Measurements from ENCODE around the gene MYH1. TPM values are rescaled to one million over a fixed set of nuclear protein-coding genes. Genes with fewer than 3 reads are reported as not detected.
"Not testable (repeated sequence)": the region's sequence is repeated elsewhere in the genome, so short reads cannot be mapped to it uniquely, and the experiment has no call there.

Gene MYH1
- total RNA-seq (2014; rRNA removed; shearing (Covaris generic)), result not detected in 2 replicates

- Histone ChIP-seq H3K9me3 (replicated peaks) (no peaks in the 10 kb centered on the region), H3K27ac (no peak within 1 kb of the TSS), H3K27me3 (replicated peaks) (no peaks in the 10 kb centered on the region), H3K4me3 (no peak within 1 kb of the TSS), H3K36me3 (no peaks in the 10 kb centered on the region), H3K4me1 (replicated peaks) (no peaks in the 10 kb centered on the region)
- no peak for DNase-seq (ENCODE audit: low read depth in 1 of 2, low spot score in 2 of 2)
Measured at GRCh38 chr17:10518271-10519037, at the start of gene MYH1. TSS of gene MYH1 (minus strand) at chr17:10518542. CDS start at chr17:10516642, 1,900 bp downstream.

GRCh38 chr17:10563991-10564660, 45.8 kb upstream of the MYH1 start:
- H3K4me1 ChIP-seq (replicated peaks), result no peaks in the 10 kb centered on the region
- H3K27ac ChIP-seq, result no peak overlapping the region
- no peak for DNase-seq (ENCODE audit: low read depth in 1 of 2, low spot score in 2 of 2)
- H3K4me3 ChIP-seq, result no peak overlapping the region
- H3K9me3 ChIP-seq (replicated peaks), result no peaks in the 10 kb centered on the region
- H3K27me3 ChIP-seq (replicated peaks), result no peaks in the 10 kb centered on the region
- H3K36me3 ChIP-seq, result no peaks in the 10 kb centered on the region

- H3K27me3 ChIP-seq (replicated peaks), result no peaks in the 10 kb centered on the region
- no peaks in the 10 kb centered on the region; the same call in 1 of the 2 replicates for H3K9me3 ChIP-seq (replicated peaks)
- no peak overlapping the region for H3K4me3 ChIP-seq
- no peaks in the 10 kb centered on the region for H3K36me3 ChIP-seq
- DNase-seq (ENCODE audit: low read depth in 1 of 2, low spot score in 2 of 2), result no peak
- H3K4me1 ChIP-seq (replicated peaks), result no peaks in the 10 kb centered on the region
- no peak overlapping the region for H3K27ac ChIP-seq
Measured at GRCh38 chr17:10558049-10558448, 39.7 kb upstream of the MYH1 start.

- H3K36me3 ChIP-seq, result no peaks in the 10 kb centered on the region
- DNase-seq (ENCODE audit: low read depth in 1 of 2, low spot score in 2 of 2), result no peak
- H3K27ac ChIP-seq, result no peak overlapping the region
- H3K4me3 ChIP-seq, result no peak overlapping the region
- no peaks in the 10 kb centered on the region for H3K27me3 ChIP-seq (replicated peaks)
- no peaks in the 10 kb centered on the region; the same call in 1 of the 2 replicates for H3K9me3 ChIP-seq (replicated peaks)
- no peaks in the 10 kb centered on the region for H3K4me1 ChIP-seq (replicated peaks)
Measured at GRCh38 chr17:10557422-10557821, 39.1 kb upstream of the MYH1 start.

GRCh38 chr17:10556301-10557005, 38.1 kb upstream of the MYH1 start:
- Histone ChIP-seq H3K27ac (no peak overlapping the region), H3K27me3 (replicated peaks) (no peaks in the 10 kb centered on the region), H3K4me1 (replicated peaks) (no peaks in the 10 kb centered on the region), H3K4me3 (no peak overlapping the region), H3K9me3 (replicated peaks) (no peaks in the 10 kb centered on the region; the same call in 1 of the 2 replicates), H3K36me3 (no peaks in the 10 kb centered on the region)
- DNase-seq (ENCODE audit: low read depth in 1 of 2, low spot score in 2 of 2), result no peak

- Histone ChIP-seq H3K36me3 (no peaks in the 10 kb centered on the region), H3K4me1 (replicated peaks) (no peaks in the 10 kb centered on the region), H3K4me3 (no peak overlapping the region), H3K9me3 (replicated peaks) (no peaks in the 10 kb centered on the region), H3K27me3 (replicated peaks) (no peaks in the 10 kb centered on the region), H3K27ac (no peak overlapping the region)
- DNase-seq (ENCODE audit: low read depth in 1 of 2, low spot score in 2 of 2), result no peak
Measured at GRCh38 chr17:10550014-10550413, 31.7 kb upstream of the MYH1 start.

GRCh38 chr17:10549096-10549842, 30.9 kb upstream of the MYH1 start, which contains the start of gene MYH2:
TSS of gene MYH2 (minus strand) at chr17:10549658. CDS start at chr17:10547920, 1,738 bp downstream.
- Histone ChIP-seq H3K27ac (no peak within 1 kb of the TSS), H3K4me1 (replicated peaks) (no peaks in the 10 kb centered on the region), H3K36me3 (no peaks in the 10 kb centered on the region), H3K4me3 (no peak within 1 kb of the TSS), H3K9me3 (replicated peaks) (no peaks in the 10 kb centered on the region), H3K27me3 (replicated peaks) (no peaks in the 10 kb centered on the region)
- DNase-seq (ENCODE audit: low read depth in 1 of 2, low spot score in 2 of 2), result no peak

GRCh38 chr17:10547351-10547750, 29.0 kb upstream of the MYH1 start:
- H3K27ac ChIP-seq, result no peak overlapping the region
- no peaks in the 10 kb centered on the region for H3K27me3 ChIP-seq (replicated peaks)
- no peaks in the 10 kb centered on the region for H3K9me3 ChIP-seq (replicated peaks)
- H3K4me3 ChIP-seq, result no peak overlapping the region
- no peaks in the 10 kb centered on the region for H3K4me1 ChIP-seq (replicated peaks)
- DNase-seq (ENCODE audit: low read depth in 1 of 2, low spot score in 2 of 2), result no peak
- no peaks in the 10 kb centered on the region for H3K36me3 ChIP-seq

GRCh38 chr17:10543486-10543885, 25.1 kb upstream of the MYH1 start:
- H3K9me3 ChIP-seq (replicated peaks); H3K4me3 ChIP-seq; H3K4me1 ChIP-seq (replicated peaks); H3K27me3 ChIP-seq (replicated peaks); DNase-seq (ENCODE audit: low read depth in 1 of 2, low spot score in 2 of 2); H3K36me3 ChIP-seq; H3K27ac ChIP-seq: not testable (repeated sequence)

- not testable (repeated sequence) for H3K27ac ChIP-seq; H3K4me1 ChIP-seq (replicated peaks); H3K4me3 ChIP-seq; H3K27me3 ChIP-seq (replicated peaks); H3K36me3 ChIP-seq; H3K9me3 ChIP-seq (replicated peaks); DNase-seq (ENCODE audit: low read depth in 1 of 2, low spot score in 2 of 2)
Measured at GRCh38 chr17:10541179-10541578, 22.8 kb upstream of the MYH1 start.

- H3K9me3 ChIP-seq (replicated peaks), result no peaks in the 10 kb centered on the region
Measured at GRCh38 chr17:10532026-10532425, 13.7 kb upstream of the MYH1 start.

GRCh38 chr17:10527419-10527818, 9.1 kb upstream of the MYH1 start:
- Histone ChIP-seq H3K9me3 (replicated peaks) (no peaks in the 10 kb centered on the region), H3K27me3 (replicated peaks) (no peaks in the 10 kb centered on the region), H3K4me1 (replicated peaks) (no peaks in the 10 kb centered on the region), H3K27ac (no peak overlapping the region), H3K36me3 (no peaks in the 10 kb centered on the region), H3K4me3 (no peak overlapping the region)
- DNase-seq (ENCODE audit: low read depth in 1 of 2, low spot score in 2 of 2), result no peak

More at GRCh38 chr17:10532026-10532425, 13.7 kb upstream of the MYH1 start:
- DNase-seq (ENCODE audit: low read depth in 1 of 2, low spot score in 2 of 2), result no peak
- H3K4me1 ChIP-seq (replicated peaks), result no peaks in the 10 kb centered on the region
- H3K27ac ChIP-seq, result no peak overlapping the region
- no peak overlapping the region for H3K4me3 ChIP-seq
- H3K27me3 ChIP-seq (replicated peaks), result no peaks in the 10 kb centered on the region
- H3K36me3 ChIP-seq, result no peaks in the 10 kb centered on the region

- DNase-seq (ENCODE audit: low read depth in 1 of 2, low spot score in 2 of 2), result no peak
- Histone ChIP-seq H3K27ac (no peak overlapping the region), H3K4me3 (no peak overlapping the region), H3K4me1 (replicated peaks) (no peaks in the 10 kb centered on the region), H3K9me3 (replicated peaks) (no peaks in the 10 kb centered on the region), H3K36me3 (no peaks in the 10 kb centered on the region), H3K27me3 (replicated peaks) (no peaks in the 10 kb centered on the region)
Measured at GRCh38 chr17:10526517-10526916, 8.2 kb upstream of the MYH1 start.
